ENCODE measurements around the gene A1BG.
"Not testable (repeated sequence)": the region's sequence is repeated elsewhere in the genome, so short reads cannot be mapped to it uniquely, and the experiment has no call there.

A1BG gene

DNA sequence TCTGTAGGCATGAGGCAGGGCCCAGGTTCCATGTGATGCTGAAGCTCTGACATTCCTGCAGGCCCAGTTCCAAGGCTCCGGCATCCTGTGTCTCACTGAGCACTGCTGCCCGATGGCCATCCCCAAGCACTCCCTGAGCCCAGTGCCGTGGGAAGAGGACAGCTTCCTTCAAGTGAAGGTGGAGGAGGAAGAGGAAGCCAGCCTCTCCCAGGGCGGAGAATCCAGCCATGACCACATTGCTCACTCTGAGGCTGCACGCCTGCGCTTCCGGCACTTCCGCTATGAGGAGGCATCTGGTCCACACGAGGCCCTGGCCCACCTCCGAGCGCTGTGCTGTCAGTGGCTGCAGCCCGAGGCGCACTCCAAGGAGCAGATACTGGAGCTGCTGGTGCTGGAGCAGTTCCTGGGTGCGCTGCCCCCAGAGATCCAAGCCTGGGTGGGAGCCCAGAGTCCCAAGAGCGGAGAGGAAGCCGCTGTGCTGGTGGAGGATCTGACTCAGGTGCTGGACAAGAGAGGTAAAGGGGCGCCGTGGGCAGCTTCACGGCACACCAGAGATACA, 18.5 kb downstream of the A1BG start:
- no peak for DNase-seq

DNA sequence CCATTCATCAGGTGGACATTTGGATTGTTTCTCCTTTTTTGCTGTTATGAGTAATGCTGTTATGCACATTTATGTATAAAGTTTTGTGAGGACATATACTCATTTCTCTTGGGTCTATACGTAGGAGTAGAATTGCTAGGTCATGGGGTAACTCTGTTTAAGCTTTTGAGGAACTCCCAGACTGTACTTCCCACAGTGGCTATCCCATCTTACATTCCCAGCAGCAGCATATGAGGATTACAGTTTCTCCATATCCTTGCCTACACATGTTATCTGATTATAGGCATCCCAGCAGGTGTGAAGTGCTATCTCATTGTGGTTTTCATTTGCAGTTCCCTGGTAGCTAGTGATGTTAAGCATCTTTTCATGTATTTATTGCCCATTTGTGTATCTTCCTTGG, 20.6 kb downstream of the A1BG start:
- DNase-seq: no peak

DNA sequence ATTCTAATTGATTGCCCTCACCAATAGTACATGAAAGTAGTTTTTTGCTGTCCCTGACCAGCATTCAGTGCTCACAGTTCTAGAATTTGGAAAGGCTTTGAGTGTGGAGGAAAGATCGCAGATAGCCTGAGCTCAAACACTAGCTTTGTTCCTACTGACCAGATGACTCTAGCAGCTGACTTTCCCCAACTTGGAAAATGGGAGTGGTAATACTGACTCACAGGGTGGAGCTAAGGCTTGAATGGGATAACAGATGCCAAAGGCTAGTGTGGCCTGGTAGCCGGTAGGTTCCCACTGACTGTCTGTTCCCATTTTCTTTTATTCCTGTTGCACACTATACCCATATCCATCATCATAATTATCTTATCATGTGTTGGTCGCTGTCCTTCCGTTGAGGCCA, 22.8 kb downstream of the A1BG start:
- no peak for DNase-seq

DNA sequence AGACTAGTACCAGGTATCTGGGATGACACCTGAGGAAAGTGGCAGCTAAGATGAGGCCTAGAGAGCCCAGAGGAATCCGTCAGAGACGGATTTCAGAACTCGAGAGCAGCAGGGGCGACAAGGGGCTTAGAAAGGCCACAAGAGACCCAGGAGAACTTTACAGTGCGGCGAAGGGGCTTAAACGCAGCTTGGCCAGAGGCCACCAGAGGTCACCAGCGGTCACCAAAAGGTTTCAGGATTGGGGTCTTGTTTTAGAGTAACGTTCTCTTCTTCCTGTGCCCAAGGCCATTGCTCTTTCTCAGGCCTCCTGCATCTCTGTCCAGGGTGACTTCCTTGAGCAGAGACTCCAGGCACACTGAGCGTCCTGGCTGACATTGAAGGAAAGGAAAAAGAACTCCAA, 24.3 kb downstream of the A1BG start:
- DNase-seq: no peak

DNA sequence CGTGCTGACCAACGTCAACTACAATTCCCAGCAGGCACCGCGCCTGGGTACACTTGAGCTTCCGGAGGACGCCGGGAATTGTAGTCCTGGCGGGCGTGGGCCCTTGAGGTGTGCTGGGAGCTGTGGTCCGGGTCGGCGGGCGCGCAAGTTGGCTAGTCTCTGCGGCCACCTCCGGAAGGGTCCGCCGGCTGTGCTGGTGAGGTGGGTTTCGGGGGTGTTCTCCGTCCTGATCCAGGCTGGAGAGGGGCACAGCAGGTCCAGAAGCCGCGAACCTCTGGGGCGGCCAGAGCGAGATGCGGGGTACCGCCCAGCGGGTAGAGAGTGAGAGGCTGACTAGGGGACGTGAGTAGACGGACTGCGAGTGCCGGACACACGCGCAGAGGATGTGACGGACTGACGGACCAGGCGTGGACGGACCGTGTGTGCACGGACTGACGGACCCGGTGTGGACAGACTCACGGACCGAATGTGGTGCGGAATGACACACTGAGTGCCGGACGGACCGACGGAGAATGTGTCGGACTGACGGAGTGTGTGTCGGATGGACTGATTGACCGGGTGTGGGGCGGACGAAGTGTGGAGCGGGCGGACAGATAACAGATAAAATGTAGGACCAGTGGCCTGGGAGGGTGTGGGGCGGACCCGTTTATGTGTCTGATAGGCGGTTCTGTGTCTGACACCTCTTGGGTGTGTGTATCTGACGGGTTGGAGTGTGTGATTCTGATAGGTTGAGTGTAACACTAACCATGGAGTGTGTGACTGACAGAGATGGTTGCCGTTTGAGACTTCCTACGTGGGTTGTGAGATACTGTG, 26.2 kb downstream of the A1BG start, which contains the start of gene ZSCAN22:
Gene ZSCAN22, plus strand, starts transcription at position 81 of the 813 bp plus-strand sequence. CDS start 7,809 bp downstream, outside the sequence.
- peak; percentile 90 for DNase-seq

DNA sequence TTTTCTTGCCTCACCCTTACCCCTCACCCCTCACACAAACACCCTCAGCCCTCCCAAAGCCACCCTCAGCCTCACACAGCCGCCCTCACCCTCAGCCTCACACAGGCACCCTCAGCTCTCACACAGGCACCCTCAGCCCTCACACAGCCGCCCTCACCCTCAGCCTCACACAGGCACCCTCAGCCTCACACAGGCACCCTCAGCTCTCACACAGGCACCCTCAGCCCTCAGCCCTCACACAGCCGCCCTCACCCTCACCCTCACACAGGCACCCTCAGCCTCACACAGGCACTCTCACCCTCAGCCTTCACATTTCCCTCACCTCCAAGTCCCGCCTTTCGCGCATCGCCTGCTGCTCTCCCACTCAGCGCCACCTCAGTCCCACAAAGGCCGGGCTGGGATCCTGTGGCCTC, 26.8 kb downstream of the A1BG start:
- DNase-seq: no peak

DNA sequence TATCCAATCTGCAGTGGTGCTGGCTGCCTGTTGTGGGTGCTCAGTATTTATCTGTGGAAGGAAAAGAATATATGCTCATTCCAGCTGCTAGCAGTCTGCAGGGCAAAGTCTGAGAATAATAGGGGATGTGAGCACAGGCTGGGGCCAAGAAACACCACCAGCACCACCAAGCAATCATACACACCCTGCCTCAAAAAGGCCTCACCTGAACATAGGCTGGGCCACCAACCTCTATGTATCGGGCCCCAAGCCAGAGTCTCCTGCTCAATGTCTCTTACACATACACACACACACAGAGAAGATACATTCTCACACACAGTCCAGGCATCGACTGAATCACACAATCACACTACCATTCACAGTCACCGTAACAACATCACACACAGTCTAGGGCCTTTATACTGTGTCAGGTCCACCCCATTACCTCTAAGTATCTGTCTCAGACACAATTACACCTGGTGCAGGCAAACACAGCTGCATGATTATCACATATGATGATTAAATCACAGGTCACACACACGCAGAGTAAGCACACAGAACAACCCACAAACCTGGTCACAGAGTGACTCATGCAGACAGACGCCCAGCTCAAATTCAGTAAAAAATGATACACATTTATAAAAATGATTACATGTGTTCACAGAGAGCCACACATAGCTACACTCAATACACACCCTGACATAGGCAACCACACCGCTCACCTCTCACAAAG, 27.8 kb downstream of the A1BG start:
- DNase-seq: no peak

DNA sequence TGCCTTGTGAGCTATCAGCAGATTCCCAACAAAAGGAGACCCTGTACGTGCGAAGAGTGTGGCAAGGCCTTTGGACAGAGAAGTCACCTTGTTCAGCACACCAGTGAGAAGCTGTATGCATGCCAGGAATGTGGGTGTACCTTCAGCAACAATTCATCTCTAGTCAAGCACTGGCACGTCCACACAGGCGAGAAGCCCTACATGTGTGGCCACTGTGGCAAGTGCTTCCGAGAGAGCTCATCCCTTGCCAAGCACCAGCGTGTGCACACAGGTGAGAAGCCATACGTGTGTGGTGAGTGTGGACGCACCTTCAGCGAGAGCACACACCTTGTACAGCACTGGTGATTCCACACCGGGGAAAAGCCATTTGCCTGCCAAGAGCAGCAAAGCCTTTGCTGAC, 34.1 kb downstream of the A1BG start:
- DNase-seq: no peak

DNA sequence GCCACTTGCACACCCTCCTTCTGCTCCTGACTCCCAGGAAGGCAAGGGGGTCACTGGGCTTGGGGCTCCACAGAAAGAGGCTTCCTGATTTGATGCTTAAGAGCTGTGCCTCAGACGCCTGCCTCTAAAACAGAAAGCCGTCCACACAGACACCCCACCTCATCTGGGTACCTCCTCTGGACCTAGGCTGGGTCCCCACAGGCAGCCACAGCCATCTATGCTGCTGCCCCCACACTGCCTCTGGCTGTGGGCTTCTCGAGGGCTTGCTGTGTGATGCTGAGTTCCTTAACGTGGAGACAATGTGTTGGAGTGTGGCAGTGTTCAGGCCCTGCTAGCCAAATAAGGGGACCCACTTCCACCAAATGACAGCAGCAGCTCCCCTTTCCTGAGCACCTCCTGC, 35.0 kb downstream of the A1BG start:
- DNase-seq: no peak

DNA sequence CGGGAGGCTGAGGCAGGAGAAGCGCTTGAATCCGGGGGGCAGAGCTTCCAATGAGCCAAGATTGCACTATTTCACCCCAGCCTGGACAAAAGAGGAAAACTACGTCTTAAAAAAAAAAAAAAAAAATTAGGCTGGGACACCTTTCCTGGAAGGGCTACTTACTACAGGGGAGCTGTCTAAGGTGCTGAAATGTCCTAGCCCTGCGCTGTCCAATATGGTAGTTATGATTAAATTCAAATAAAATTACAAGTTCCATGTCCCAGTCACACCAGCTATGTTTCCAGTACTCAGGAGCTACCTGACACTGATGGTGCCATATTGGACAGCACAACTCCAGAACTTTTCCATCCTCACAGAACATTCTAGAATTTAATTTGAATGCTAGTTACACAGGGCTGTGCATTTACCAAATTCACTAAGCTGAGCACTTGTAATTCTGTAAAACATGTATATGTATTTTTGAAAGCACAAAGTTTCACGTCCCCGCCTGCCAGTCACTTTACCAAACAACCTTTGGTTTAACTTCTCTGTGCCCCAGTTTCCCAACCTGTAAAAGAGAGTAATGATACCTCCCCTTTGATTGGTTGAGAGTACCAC, 35.7 kb downstream of the A1BG start:
- no peak for DNase-seq

DNA sequence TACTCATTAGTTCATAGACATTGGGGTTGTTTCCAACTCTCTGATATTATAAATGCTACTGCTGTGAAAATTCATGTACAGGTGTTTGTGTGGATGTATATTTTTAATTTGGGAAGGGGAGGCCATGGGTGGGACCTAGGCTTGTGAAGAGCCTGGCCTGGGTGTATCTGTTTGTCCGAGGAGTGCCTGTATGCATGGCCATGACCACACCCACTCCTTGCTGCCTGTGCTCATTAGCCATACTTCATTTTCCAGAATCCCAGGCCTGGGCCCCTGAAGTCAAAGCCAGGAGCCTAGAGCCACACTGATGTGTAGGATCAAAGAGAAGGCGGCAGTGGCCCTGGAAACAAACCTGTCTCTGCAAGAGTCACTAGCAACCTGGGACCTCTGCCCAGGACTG, 37.7 kb downstream of the A1BG start:
- DNase-seq: no peak

DNA sequence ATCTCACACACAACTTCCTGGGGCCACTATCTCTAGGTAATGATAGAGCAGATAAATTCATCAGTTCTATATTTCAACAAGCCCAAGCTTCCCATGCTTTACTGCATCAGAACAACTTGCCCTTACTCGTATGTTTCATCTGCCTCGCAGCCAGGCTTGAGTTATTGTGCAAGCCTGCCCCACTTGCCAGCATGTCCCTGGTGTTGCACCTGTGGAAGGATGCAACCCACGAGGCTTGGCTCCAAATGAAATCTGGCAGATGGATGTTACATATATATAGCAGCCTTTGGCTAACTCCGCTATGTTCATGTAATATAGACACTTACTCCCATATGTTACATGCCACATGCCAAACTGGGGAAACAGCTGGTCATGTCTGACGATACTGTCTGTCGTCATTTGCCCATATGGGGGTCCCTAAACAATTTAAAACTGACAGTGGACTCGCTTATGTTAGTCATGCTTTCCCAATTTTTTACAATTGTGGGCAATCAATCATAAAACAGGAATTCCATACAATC, 41.9 kb downstream of the A1BG start:
- no peak for DNase-seq

DNA sequence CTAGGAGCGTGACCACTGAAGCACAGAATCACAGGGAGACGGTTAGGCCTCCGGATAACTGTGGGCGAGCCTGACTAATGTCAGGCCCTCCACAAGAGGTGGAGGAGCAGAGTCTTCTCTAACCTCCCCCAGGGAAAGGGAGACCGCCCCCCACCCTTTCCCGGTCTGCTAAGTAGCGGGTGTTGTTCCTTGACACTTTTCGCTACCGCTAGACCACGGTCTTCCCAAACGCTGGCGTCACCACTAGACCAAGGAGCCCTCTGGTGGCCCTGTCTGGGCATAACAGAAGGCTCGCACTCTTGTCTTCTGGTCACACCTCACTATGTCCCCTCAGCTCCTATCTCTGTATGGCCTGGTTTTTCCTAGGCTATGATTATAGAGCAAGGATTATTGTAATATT, 42.6 kb downstream of the A1BG start:
- DNase-seq: not testable (repeated sequence)

DNA sequence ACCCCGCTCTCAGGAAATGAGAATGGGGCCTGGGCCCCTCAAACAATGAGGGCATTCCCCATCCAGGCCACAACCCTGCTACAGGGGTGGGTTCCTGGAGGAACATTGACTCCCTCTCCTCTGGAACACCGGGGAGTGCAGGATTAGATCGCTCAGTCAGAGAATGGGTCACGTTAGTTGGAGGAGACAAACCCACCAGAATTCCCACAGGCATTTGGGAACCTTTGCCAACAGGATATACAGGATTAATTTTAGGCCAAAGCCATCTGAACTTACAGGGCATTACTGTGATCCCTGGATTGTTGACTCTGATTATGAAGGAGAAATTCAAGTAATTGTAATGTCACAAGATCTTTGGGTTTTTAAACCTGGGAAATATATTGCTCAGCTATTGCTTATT, 45.6 kb downstream of the A1BG start:
- DNase-seq: no peak

DNA sequence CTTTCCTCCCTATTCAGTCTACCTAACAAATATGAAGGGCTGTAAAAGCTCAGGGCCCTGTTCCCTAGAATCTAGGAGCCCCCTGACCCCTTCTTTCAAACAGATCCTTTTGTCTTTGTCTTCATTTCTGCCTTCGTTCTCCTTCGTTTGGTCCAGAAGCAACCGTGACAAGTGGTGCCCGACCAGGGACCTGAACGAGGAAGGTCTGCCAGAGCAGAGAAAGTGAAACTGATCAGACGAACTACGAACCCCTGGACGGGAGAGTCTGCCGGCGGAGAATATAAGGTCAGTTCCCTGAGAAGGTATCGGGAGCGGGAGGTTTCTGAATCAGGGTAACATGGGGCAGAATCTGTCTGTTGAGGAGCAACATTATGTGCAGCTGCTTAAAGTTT, 47.4 kb downstream of the A1BG start:
- no peak for DNase-seq

DNA sequence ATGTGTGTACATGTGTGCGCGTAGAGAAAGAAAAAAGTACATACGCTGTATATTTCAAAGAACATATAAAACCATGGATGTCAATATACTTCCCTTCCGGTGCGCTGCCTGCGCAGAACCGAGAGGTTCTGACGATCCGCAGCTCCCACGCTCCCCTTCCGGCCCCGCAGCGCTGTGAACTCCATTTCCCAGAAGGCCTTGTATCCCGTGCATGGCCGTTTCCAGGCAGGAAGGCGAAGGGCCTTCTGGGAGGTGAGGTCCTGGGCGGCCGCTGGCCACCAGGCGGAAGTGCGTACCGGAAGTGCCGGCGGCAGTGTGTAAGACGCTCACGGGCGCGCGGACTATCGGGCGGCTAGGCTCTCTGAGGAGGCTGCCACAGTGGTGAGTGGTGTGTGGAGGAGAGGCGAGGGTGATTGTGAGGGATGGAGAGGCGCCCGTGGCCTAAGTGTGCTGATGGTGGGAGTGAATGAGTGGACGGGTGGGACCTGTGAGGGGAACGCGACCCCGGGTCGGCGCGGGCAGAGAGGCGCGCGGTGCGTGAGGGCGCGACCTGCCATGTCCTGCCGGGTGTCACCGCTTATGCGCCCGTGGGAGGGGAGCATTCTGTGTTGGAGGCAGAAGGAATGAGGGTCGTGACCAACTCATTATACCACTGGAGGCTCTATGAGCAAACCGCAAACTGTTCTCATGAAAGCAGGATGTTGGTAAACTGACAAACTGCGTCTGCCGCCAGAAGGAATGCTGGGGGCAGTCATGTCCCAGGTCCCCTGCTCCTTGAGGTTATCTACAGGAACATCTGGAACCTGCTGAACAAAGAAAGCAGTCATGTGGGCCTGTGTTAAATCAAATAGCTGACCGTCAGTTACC, 48.0 kb downstream of the A1BG start, which contains the start of gene ERVK3-1:
Gene ERVK3-1, plus strand, starts transcription at position 313 of the 867 bp plus-strand sequence. CDS start 6,792 bp downstream, outside the sequence.
- peak; percentile 96 for DNase-seq

DNA sequence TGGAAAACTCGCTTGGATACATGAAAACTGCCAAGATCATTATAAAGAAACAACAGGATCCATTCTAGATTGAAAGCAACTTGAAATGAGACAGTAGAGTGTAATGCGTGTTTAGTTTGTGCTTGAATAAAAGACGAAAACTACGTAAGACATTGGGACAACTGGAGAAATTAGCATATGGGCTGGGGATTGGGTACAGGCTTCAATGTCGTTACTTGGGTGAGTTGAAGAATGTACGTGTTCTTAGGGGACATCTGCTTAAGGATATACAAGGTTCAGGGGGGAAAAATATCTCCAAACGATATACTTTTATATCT, 48.6 kb downstream of the A1BG start:
- no peak for DNase-seq

DNA sequence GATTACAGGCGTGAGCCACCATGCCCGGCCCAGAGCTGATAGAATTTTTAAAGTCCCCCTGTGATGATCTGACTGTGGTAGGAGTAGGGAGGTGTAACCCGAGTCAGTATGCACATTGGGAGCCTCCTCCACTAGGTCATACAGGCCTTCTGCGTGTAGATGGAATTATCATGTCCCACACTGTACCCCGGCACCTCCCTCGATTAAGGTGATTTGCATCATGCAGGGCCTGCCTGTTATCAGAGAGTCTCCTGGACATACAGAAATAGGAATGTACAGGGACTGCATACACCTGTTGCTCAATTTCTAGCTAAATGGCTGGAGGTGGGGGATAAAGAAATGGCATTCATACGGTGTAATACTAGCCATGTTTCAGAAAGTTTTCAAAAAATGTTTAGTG, 49.0 kb downstream of the A1BG start:
- DNase-seq: no peak

DNA sequence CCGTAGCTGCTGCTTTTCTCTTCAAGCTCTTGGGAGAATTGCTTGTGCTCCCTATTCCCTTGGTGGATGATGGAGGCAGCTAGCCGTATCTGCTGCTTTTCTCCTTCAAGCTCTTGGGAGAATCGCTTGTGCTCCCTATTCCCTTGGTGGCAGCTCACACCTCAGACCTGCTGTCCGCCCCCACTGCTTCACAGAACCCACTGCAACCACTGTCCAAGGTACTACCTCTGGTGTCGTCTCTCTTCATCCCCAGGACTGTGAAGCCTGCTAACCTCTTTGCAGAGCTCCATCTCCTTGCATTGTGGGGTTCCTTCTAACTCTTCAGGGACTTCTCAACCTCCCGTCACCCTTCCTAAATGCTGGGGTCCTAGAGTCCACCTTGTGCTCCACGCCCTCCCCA, 52.7 kb downstream of the A1BG start:
- no peak for DNase-seq

DNA sequence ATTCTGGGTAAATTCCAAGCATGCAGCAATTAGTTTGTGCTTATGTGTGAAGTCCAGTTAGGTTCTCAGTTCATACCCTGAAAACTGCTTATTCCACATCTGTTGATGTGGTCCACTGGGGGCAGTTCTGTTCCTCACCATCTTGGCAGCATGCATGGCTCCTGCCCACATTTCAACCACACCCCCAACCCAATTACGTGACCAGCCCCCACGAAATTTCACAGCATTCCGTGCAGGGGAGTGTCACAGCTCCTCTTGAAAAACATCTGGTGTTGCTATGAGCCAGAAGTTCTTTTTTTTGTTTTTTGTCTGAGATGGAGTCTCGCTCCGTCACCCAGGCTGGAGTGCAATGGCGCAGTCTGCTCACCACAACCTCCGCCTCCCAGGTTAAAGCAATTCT, 57.2 kb downstream of the A1BG start:
- no peak for DNase-seq
